Measurements from ENCODE around the gene VWF. TPM values are rescaled to one million over a fixed set of nuclear protein-coding genes. Genes with fewer than 3 reads are reported as not detected.
A peak's percentile ranks its signal among the peaks of the same experiment; 100 is the strongest.

The VWF gene
- total RNA-seq, 2 experiments from 2014 or later: 0.07 TPM; not detected in 1

GRCh38 chr12:6097411-6097810, 27.1 kb downstream of the VWF start:
- Mint-ChIP-seq H3K27me3 (peaks cover 3% of the 10 kb centered on the region), H3K36me3 (ENCODE audit: low read depth) (no peaks in the 10 kb centered on the region), H3K4me1 (no peaks in the 10 kb centered on the region), H3K4me3 (no peak overlapping the region), H3K27ac (no peak overlapping the region), H3K9me3 (ENCODE audit: low read depth) (no peaks in the 10 kb centered on the region)
- ATAC-seq (no peak), DNase-seq (no peak)
- ChIA-PET CTCF (no interaction called here), POLR2A (no interaction called here)
- intact Hi-C loops (cut with DNase I, micrococcal nuclease): no loop called here

- peaks cover 5% of the 10 kb centered on the region for H3K27me3 Mint-ChIP-seq
- no peaks in the 10 kb centered on the region for H3K4me1 Mint-ChIP-seq
- CTCF ChIA-PET: interaction anchor here (0.8 kb wide), 1 partner anchor 191 kb away, joined by 3 read pairs; no protein-coding TSS in a partner anchor
- POLR2A ChIA-PET: no interaction called here
- no peaks in the 10 kb centered on the region for H3K9me3 Mint-ChIP-seq (ENCODE audit: low read depth)
- intact Hi-C loops (cut with DNase I, micrococcal nuclease): no loop called here
- no peak for DNase-seq
- no peak for ATAC-seq
- no peak overlapping the region for H3K4me3 Mint-ChIP-seq
- H3K36me3 Mint-ChIP-seq (ENCODE audit: low read depth): no peaks in the 10 kb centered on the region
- H3K27ac Mint-ChIP-seq: no peak overlapping the region
Measured at GRCh38 chr12:6096527-6096926, 27.9 kb downstream of the VWF start.

GRCh38 chr12:6095269-6095668, 29.2 kb downstream of the VWF start:
- intact Hi-C loops (cut with DNase I, micrococcal nuclease): no loop called here
- no peaks in the 10 kb centered on the region for H3K4me1 Mint-ChIP-seq
- no peaks in the 10 kb centered on the region for H3K9me3 Mint-ChIP-seq (ENCODE audit: low read depth)
- DNase-seq: no peak
- H3K27me3 Mint-ChIP-seq: peaks cover 7% of the 10 kb centered on the region
- H3K4me3 Mint-ChIP-seq: no peak overlapping the region
- ChIA-PET CTCF (interaction anchor here (0.6 kb wide), 1 partner anchor 18 kb away, joined by 3 read pairs; no protein-coding TSS in a partner anchor), POLR2A (no interaction called here)
- no peak for ATAC-seq
- no peak overlapping the region for H3K27ac Mint-ChIP-seq
- H3K36me3 Mint-ChIP-seq (ENCODE audit: low read depth): no peaks in the 10 kb centered on the region

GRCh38 chr12:6093764-6094163, 30.7 kb downstream of the VWF start:
- no peaks in the 10 kb centered on the region for H3K4me1 Mint-ChIP-seq
- DNase-seq: no peak
- no peak overlapping the region for H3K4me3 Mint-ChIP-seq
- POLR2A ChIA-PET: no interaction called here
- no peak overlapping the region for H3K27ac Mint-ChIP-seq
- ATAC-seq: no peak
- intact Hi-C loops (cut with DNase I, micrococcal nuclease): no loop called here
- H3K27me3 Mint-ChIP-seq: peaks cover 7% of the 10 kb centered on the region
- CTCF ChIA-PET: interaction anchor here (0.6 to 1.3 kb wide), 2 partner anchors 10 to 16 kb away, joined by 3 to 6 read pairs; no protein-coding TSS in a partner anchor
- H3K9me3 Mint-ChIP-seq (ENCODE audit: low read depth): no peaks in the 10 kb centered on the region
- H3K36me3 Mint-ChIP-seq (ENCODE audit: low read depth): no peaks in the 10 kb centered on the region

GRCh38 chr12:6092784-6093722, 31.4 kb downstream of the VWF start:
- Mint-ChIP-seq H3K27me3 (peaks cover 7% of the 10 kb centered on the region), H3K9me3 (ENCODE audit: low read depth) (no peaks in the 10 kb centered on the region), H3K27ac (no peak overlapping the region), H3K4me1 (no peaks in the 10 kb centered on the region), H3K36me3 (ENCODE audit: low read depth) (no peaks in the 10 kb centered on the region), H3K4me3 (no peak overlapping the region)
- ChIA-PET POLR2A (no interaction called here), CTCF (interaction anchor here (0.6 to 1.3 kb wide), 4 partner anchors 9 to 192 kb away, joined by 3 to 6 read pairs (median 4); no protein-coding TSS in a partner anchor)
- no peak for ATAC-seq
- no peak for DNase-seq
- intact Hi-C loops (cut with DNase I, micrococcal nuclease): no loop called here

- POLR2A ChIA-PET: no interaction called here
- intact Hi-C loops (cut with DNase I, micrococcal nuclease): no loop called here
- H3K4me1 Mint-ChIP-seq: no peaks in the 10 kb centered on the region
- no peak for ATAC-seq
- CTCF ChIA-PET: interaction anchor here (0.8 to 0.9 kb wide), 2 partner anchors 20 kb away, joined by 3 to 4 read pairs; no protein-coding TSS in a partner anchor
- no peak overlapping the region for H3K27ac Mint-ChIP-seq
- H3K27me3 Mint-ChIP-seq: peaks cover 7% of the 10 kb centered on the region
- no peaks in the 10 kb centered on the region for H3K36me3 Mint-ChIP-seq (ENCODE audit: low read depth)
- no peak overlapping the region for H3K4me3 Mint-ChIP-seq
- DNase-seq: no peak
- no peaks in the 10 kb centered on the region for H3K9me3 Mint-ChIP-seq (ENCODE audit: low read depth)
Measured at GRCh38 chr12:6091786-6092566, 32.5 kb downstream of the VWF start.

GRCh38 chr12:6090803-6091202, 33.7 kb downstream of the VWF start:
- ChIA-PET CTCF (interaction anchor here (0.9 kb wide), 1 partner anchor 22 kb away, joined by 3 read pairs; no protein-coding TSS in a partner anchor), POLR2A (no interaction called here)
- no peaks in the 10 kb centered on the region for H3K4me1 Mint-ChIP-seq
- no peak for ATAC-seq
- DNase-seq: no peak
- no peak overlapping the region for H3K4me3 Mint-ChIP-seq
- no peaks in the 10 kb centered on the region for H3K36me3 Mint-ChIP-seq (ENCODE audit: low read depth)
- peaks cover 7% of the 10 kb centered on the region for H3K27me3 Mint-ChIP-seq
- intact Hi-C loops (cut with DNase I, micrococcal nuclease): no loop called here
- H3K9me3 Mint-ChIP-seq (ENCODE audit: low read depth): no peaks in the 10 kb centered on the region
- H3K27ac Mint-ChIP-seq: no peak overlapping the region

- CTCF ChIA-PET: interaction anchor here (0.6 to 0.8 kb wide), 3 partner anchors 98 to 197 kb away, joined by 3 to 4 read pairs (median 3); no protein-coding TSS in a partner anchor
- POLR2A ChIA-PET: no interaction called here
- Mint-ChIP-seq H3K27ac (no peak overlapping the region), H3K27me3 (peaks cover 7% of the 10 kb centered on the region), H3K9me3 (ENCODE audit: low read depth) (no peaks in the 10 kb centered on the region), H3K36me3 (ENCODE audit: low read depth) (no peaks in the 10 kb centered on the region), H3K4me3 (no peak overlapping the region), H3K4me1 (no peaks in the 10 kb centered on the region)
- intact Hi-C loops (cut with DNase I, micrococcal nuclease): no loop called here
- no peak for DNase-seq
- ATAC-seq: peak; percentile 30
Measured at GRCh38 chr12:6088921-6089747, 35.3 kb downstream of the VWF start.

GRCh38 chr12:6086316-6086715, 38.2 kb downstream of the VWF start:
- H3K27ac Mint-ChIP-seq: no peak overlapping the region
- no peaks in the 10 kb centered on the region for H3K4me1 Mint-ChIP-seq
- intact Hi-C loops (cut with DNase I, micrococcal nuclease): no loop called here
- no peak overlapping the region for H3K4me3 Mint-ChIP-seq
- CTCF ChIA-PET: no interaction called here
- H3K27me3 Mint-ChIP-seq: peaks cover 2% of the 10 kb centered on the region
- H3K36me3 Mint-ChIP-seq (ENCODE audit: low read depth): no peaks in the 10 kb centered on the region
- ATAC-seq (no peak), DNase-seq (no peak)
- POLR2A ChIA-PET: no interaction called here
- H3K9me3 Mint-ChIP-seq (ENCODE audit: low read depth): no peaks in the 10 kb centered on the region

- H3K4me3 Mint-ChIP-seq: no peak overlapping the region
- peaks cover 2% of the 10 kb centered on the region for H3K27me3 Mint-ChIP-seq
- H3K4me1 Mint-ChIP-seq: no peaks in the 10 kb centered on the region
- H3K9me3 Mint-ChIP-seq (ENCODE audit: low read depth): no peaks in the 10 kb centered on the region
- DNase-seq (no peak), ATAC-seq (no peak)
- CTCF ChIA-PET: no interaction called here
- intact Hi-C loops (cut with DNase I, micrococcal nuclease): no loop called here
- H3K36me3 Mint-ChIP-seq (ENCODE audit: low read depth): no peaks in the 10 kb centered on the region
- POLR2A ChIA-PET: no interaction called here
- no peak overlapping the region for H3K27ac Mint-ChIP-seq
Measured at GRCh38 chr12:6085841-6086240, 38.6 kb downstream of the VWF start.

GRCh38 chr12:6084969-6085450, 39.5 kb downstream of the VWF start:
- H3K36me3 Mint-ChIP-seq (ENCODE audit: low read depth): no peaks in the 10 kb centered on the region
- ATAC-seq: no peak
- H3K9me3 Mint-ChIP-seq (ENCODE audit: low read depth): no peaks in the 10 kb centered on the region
- intact Hi-C loops (cut with DNase I, micrococcal nuclease): no loop called here
- H3K4me3 Mint-ChIP-seq: no peak overlapping the region
- no peak overlapping the region for H3K27ac Mint-ChIP-seq
- ChIA-PET CTCF (interaction anchor here (0.7 to 0.8 kb wide), 2 partner anchors 24 to 111 kb away, joined by 3 read pairs; no protein-coding TSS in a partner anchor), POLR2A (no interaction called here)
- no peaks in the 10 kb centered on the region for H3K4me1 Mint-ChIP-seq
- H3K27me3 Mint-ChIP-seq: no peaks in the 10 kb centered on the region
- DNase-seq: no peak
